Left kidney (tissue), 2 donors: ENCODE data around the gene CHRNE. TPM values are rescaled to one million over a fixed set of nuclear protein-coding genes. Genes with fewer than 3 reads are reported as not detected.
"Not testable (repeated sequence)": the region's sequence is repeated elsewhere in the genome, so short reads cannot be mapped to it uniquely, and the experiment has no call there.

Experiments
- DNase-seq: peaks from one replicate; pipeline ENCODE4 v3.0.0-alpha.2; 2013
- polyA plus RNA-seq: library from polyadenylated mRNA; unstranded; fragments of 120-200 nt; gene quantifications from one replicate; pipeline ENCODE4 v1.2.1, GENCODE V29; 2013; ENCODE audit not compliant: insufficient read length

Gene CHRNE
- polyA plus RNA-seq, 1 donor: 1.2 TPM

DNA sequence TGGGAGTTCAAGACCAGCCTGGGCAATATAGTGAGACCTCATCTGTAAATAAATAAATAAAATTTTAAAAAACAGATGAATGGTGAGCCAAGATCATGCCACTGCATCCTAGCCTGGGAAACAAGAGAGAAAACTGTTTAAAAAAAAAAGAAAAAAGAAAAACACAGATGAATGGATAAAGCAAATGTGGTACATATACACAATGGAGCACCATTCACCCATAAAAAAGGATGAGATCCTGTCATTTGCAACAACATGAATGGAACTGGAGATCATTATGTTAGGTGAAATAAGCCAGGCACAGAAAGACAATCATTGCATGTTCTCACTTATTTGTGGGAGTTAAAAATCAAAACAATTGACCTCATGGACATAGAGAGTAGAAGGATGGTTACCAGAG is 3.7 kb upstream of the CHRNE start:
- not testable (repeated sequence) for DNase-seq

GRCh38 chr17:4902540-4902939 is 358 bp downstream of the CHRNE start:
- no peak for DNase-seq

GRCh38 chr17:4901648-4902344 is 1.1 kb downstream of the CHRNE start:
- no peak for DNase-seq

DNA sequence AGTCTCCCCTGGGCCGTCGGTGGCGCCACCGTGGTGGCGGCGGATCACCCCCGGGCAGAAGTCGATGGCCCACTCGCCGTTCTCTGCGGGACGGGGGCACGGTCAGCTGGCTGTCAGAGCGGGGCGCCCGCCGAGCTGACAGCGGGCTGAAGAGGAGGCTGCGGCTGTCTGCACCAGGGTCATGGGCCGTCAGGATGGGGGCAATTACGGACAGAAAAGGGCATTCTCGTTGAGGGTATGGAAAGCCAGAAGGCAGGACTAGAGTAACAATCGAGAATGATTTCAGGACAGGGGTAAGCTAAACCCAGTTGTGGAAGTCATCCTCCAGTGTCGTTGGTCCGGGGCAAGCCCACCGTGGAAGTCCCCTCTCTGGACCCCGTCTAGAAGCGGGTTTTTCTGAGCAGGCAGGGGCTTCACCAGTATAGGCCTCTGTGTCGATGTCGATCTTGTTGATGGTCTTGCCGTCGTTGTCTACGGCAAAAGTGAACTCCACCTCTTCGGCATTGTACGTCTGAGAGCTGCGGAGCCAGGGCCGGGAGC is 1.7 kb downstream of the CHRNE start:
- DNase-seq: no peak

DNA sequence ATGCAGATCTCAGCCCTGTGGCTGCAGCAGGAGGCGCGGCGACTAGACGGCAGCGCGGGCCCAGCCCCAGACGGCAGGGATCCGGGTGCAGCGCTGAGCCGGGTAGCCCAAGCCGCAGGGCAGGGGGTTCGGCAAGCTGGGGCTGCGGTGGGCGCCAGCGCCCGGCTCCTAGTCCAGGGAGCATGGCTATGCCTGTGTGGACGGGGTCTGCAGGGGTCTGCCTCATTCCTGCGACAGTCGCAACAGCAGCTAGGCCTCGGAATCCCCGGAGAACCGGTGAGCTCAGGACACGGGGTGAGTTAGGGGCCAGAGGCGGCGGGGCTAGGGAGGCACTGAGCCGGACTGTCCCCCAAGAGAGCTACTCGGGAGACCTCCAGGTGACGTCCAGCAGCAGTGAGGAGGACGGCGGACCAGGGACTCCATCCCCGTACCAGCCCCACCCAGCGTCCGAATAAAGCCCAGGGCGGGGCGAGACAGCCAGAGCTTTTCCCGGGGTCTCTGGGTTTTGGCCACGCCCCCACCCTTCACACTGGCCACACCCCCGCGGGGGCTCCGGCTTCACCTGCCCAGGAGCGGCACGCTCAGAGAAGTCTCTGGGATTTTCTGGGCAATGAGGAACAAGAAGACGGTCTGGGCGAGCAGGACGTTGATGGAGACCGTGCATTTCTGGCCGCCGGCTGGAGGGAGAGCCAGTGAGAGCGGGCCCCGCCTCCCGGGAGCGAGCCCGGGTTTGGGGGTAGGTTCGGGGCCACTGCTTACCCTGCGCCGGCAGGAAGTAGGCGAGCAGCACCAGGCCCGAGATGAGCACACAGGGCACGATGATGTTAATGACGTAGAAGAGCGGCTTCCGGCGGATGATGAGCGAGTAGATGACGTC is 2.4 kb downstream of the CHRNE start:
- DNase-seq: no peak

- DNase-seq: peak; percentile 68
Measured at GRCh38 chr17:4899341-4900230, 3.3 kb downstream of the CHRNE start, which contains the start of gene C17orf107. Gene C17orf107 (plus strand): TSS chr17:4899536. CDS start chr17:4899763, 227 bp downstream.

- no peak for DNase-seq
Measured at GRCh38 chr17:4898927-4899326, 4.0 kb downstream of the CHRNE start.

- DNase-seq: no peak
Measured at GRCh38 chr17:4898351-4898750, 4.5 kb downstream of the CHRNE start.

- no peak for DNase-seq
Measured at GRCh38 chr17:4897785-4898184, 5.1 kb downstream of the CHRNE start.

DNA sequence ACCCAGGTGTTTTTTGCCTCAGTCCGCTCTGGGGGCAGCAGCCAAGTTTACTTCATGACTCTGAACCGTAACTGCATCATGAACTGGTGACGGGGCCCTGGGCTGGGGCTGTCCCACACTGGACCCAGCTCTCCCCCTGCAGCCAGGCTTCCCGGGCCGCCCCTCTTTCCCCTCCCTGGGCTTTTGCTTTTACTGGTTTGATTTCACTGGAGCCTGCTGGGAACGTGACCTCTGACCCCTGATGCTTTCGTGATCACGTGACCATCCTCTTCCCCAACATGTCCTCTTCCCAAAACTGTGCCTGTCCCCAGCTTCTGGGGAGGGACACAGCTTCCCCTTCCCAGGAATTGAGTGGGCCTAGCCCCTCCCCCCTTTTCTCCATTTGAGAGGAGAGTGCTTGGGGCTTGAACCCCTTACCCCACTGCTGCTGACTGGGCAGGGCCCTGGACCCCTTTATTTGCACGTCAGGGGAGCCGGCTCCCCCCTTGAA is 5.7 kb downstream of the CHRNE start:
- DNase-seq: no peak

GRCh38 chr17:4896332-4897197 is 6.3 kb downstream of the CHRNE start:
- DNase-seq: no peak

- DNase-seq: no peak
Measured at GRCh38 chr17:4895657-4896331, 7.1 kb downstream of the CHRNE start.

DNA sequence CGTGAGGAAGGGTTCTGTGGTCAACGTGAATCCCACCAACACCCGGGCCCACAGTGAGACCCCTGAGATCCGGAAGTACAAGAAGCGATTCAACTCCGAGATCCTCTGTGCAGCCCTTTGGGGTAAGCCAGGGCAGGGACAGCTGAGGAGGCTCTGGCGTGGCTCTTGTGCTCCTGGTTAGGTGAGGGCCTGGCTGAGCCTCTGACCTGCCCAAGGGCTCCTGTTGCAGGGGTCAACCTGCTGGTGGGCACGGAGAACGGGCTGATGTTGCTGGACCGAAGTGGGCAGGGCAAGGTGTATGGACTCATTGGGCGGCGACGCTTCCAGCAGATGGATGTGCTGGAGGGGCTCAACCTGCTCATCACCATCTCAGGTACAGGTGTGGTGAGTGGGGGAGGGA is 7.8 kb downstream of the CHRNE start:
- DNase-seq: no peak

GRCh38 chr17:4893721-4894560 is 9.0 kb downstream of the CHRNE start:
- DNase-seq: no peak

GRCh38 chr17:4893272-4893671 is 9.6 kb downstream of the CHRNE start:
- DNase-seq: no peak

DNA sequence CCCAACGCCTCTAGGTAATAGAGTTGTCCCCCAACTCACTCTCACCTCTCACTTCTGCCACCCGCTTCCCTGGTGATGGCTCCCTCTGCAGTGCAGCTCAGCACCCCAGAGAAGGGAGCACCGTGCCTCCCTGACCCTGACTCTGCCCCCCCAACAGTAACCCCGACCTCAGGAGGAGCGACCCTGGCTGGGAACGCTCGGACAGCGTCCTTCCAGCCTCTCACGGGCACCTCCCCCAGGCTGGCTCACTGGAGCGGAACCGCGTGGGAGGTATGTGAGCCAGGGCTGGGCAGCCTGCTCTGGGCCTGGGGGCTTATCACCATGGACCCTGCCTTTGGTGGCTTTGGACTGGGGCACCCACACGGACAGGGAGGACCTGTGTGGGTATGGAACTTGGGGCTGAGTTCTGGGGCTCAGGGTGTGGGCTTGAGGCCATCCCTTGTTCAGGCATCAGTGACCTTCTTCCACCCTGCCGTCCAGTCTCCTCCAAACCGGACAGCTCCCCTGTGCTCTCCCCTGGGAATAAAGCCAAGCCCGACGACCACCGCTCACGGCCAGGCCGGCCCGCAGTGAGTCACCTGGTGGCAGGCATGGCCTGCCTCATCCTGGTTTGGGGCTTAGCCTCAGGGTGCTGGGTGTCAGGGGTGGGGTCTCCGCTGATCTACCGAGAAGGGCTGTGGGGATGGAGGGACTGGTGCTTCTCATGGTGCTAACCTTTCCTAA is 10.2 kb downstream of the CHRNE start:
- DNase-seq: peak; percentile 61

DNA sequence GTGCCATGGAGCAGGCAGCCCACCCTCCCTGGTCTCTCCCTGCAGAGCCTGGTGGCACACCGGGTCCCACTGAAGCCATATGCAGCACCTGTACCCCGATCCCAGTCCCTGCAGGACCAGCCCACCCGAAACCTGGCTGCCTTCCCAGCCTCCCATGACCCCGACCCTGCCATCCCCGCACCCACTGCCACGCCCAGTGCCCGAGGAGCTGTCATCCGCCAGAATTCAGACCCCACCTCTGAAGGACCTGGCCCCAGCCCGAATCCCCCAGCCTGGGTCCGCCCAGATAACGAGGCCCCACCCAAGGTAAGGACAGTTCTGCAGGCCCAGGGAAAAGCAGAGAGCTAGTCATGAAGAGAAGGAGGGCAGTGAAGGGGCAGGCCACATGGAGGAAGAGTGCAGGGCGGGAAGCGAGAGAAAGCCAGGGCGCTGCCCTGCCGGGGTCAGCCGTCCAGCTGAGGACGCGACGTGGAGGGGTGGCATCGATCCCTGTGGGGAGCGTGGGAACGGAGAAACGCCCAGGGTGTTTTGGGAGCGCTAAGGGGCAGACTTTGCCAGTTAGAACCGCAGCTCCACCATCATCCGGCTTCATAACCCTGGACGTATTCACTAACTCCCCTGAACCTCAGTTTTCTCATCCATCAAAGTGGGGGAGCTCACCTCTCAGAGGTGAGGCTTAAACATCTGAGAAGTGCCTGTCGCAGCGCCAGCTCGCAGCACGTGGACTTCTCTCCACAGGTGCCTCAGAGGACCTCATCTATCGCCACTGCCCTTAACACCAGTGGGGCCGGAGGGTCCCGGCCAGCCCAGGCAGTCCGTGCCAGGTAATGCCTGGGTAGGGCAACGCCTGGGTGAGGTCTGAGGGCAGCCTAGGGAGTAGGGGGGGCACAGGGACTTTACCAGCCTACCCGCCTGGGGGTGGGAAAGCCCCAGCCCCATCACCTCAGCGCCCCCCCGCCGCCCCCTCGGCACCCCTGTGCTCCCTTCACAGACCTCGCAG is 11.2 kb downstream of the CHRNE start:
- DNase-seq: no peak
